HCT116 (cell line): ENCODE results near the gene APOL6. TPM values are rescaled to one million over a fixed set of nuclear protein-coding genes. Genes with fewer than 3 reads are reported as not detected.

Experiments
- ATAC-seq: fragments of 200-7000 bp; cut with Tn5 transposase; 2 replicates; pipeline ENCODE4 v1.9.1; 2020; ENCODE audit warnings: mild to moderate bottlenecking, moderate library complexity
- BruUV-seq: library from RNA; stranded (reverse); fragments of 400-500 nt; replicated peaks from 2 replicates; lab custom pipeline; 2021; lab: Mats Ljungman, UMichigan
- CTCF ChIA-PET: fragments of 300-600 bp; sonication (Branson Sonifier 250); formaldehyde crosslinking; loops from one replicate; lab custom pipeline; 2021; ENCODE audit warnings: antibody characterized with exemption; lab: Charles Lee
- POLR2A ChIA-PET: fragments of 300-600, 350-600 bp; sonication (Branson Sonifier 250); formaldehyde crosslinking; loops from one replicate; lab custom pipeline; 2021; ENCODE audit warnings: antibody characterized with exemption; lab: Charles Lee
- RAD21 ChIA-PET, 2 experiments: fragments of 300-600 bp; sonication (Branson Sonifier 250); formaldehyde crosslinking; loops; one replicate each; lab custom pipeline; 2023; ENCODE audit warnings: low total read pairs in 2 of 2; ENCODE audit not compliant: uncharacterized antibody in 2 of 2, unreplicated experiment in 2 of 2, low non-redundant PET in 1 of 2; lab: Charles Lee
- DNase-seq: peaks from one replicate; pipeline ENCODE4 v3.0.0-alpha.2; 2010; ENCODE audit warnings: low read depth, low spot score
- H2AFZ ChIP-seq: fragments of 200-600 bp; shearing (Covaris generic), sonication (generic); 2 replicates; pipeline ENCODE4 v1.6.1; 2017; ENCODE audit warnings: low read depth, mixed run types, mixed read lengths, antibody characterized with exemption, low read length; ENCODE audit not compliant: poor library complexity, severe bottlenecking
- H3K27ac ChIP-seq: 2 replicates; pipeline ENCODE4 v1.5.1; 2012; ENCODE audit warnings: low read depth, low read length
- H3K27me3 ChIP-seq: fragments of 200-600 bp; sonication (generic); 2 replicates; pipeline ENCODE4 v1.6.1; 2016; ENCODE audit warnings: mixed run types, low read length, mixed read lengths; ENCODE audit not compliant: insufficient read depth
- H3K36me3 ChIP-seq, 2 experiments: fragments of 200-500 bp in 1 of 2; fragments of 200-600 bp in 1 of 2; sonication (Bioruptor generic) in 1 of 2; sonication (generic) in 1 of 2; 2 replicates each; pipeline versions ENCODE4 v1.5.1 to v1.6.1; 2014 to 2016; ENCODE audit warnings: low read length in 2 of 2, inconsistent platforms in 1 of 2, mixed read lengths in 1 of 2, mixed run types in 1 of 2; ENCODE audit not compliant: insufficient read depth in 2 of 2, control insufficient read depth in 1 of 2
- H3K4me1 ChIP-seq, 2 experiments: fragments of 200-600 bp in 1 of 2; sonication (generic) in 1 of 2; 2 replicates each; pipeline versions ENCODE4 v1.5.1 to v1.6.1; 2012 to 2017; ENCODE audit warnings: low read length in 2 of 2, inconsistent platforms in 1 of 2, mild to moderate bottlenecking in 1 of 2, mixed read lengths in 1 of 2, mixed run types in 1 of 2, moderate library complexity in 1 of 2; ENCODE audit not compliant: insufficient read depth in 2 of 2, control insufficient read depth in 1 of 2
- H3K4me2 ChIP-seq: fragments of 200-600 bp; sonication (generic); 2 replicates; pipeline ENCODE4 v1.6.1; 2017; ENCODE audit warnings: mixed run types, low read length, mixed read lengths
- H3K4me3 ChIP-seq, 2 experiments: fragments of 200-600 bp in 1 of 2; sonication (generic) in 1 of 2; replicated peaks in 1 of 2; 2 replicates each; pipeline ENCODE4 v1.5.1; 2011 to 2016; ENCODE audit warnings: low read length in 2 of 2, control low read depth in 1 of 2, low read depth in 1 of 2, mild to moderate bottlenecking in 1 of 2, mixed read lengths in 1 of 2, mixed run types in 1 of 2
- H3K79me2 ChIP-seq: fragments of 200-600 bp; sonication (generic); 2 replicates; pipeline ENCODE4 v1.6.1; 2017; ENCODE audit warnings: mild to moderate bottlenecking, mixed run types, low read length, moderate library complexity, mixed read lengths; ENCODE audit not compliant: insufficient read depth
- H3K9ac ChIP-seq: fragments of 200-600 bp; sonication (generic); 2 replicates; pipeline ENCODE4 v1.6.1; 2016; ENCODE audit warnings: low read length, mixed read lengths
- H3K9me2 ChIP-seq: fragments of 200-600 bp; sonication (generic), shearing (Covaris generic); 2 replicates; pipeline ENCODE4 v1.6.1; 2017; ENCODE audit warnings: mixed run types, mild to moderate bottlenecking, moderate library complexity; ENCODE audit not compliant: insufficient read depth
- H3K9me3 ChIP-seq, 2 experiments: fragments of 200-500 bp in 1 of 2; fragments of 200-600 bp in 1 of 2; sonication (Bioruptor generic) in 1 of 2; sonication (generic) in 1 of 2; 2 replicates each; pipeline ENCODE4 v1.6.1; 2014 to 2017; ENCODE audit warnings: low read length in 2 of 2, mixed read lengths in 2 of 2, inconsistent platforms in 1 of 2, low read depth in 1 of 2, mild to moderate bottlenecking in 1 of 2, mixed run types in 1 of 2, moderate library complexity in 1 of 2; ENCODE audit not compliant: control insufficient read depth in 1 of 2, insufficient read depth in 1 of 2
- H4K20me1 ChIP-seq: fragments of 200-600 bp; sonication (generic), shearing (Covaris generic); 2 replicates; pipeline ENCODE4 v1.6.1; 2017; ENCODE audit warnings: mixed run types, mild to moderate bottlenecking, moderate library complexity; ENCODE audit not compliant: insufficient read depth
- CBX3 ChIP-seq: IDR thresholded peaks from 2 replicates; pipeline ENCODE4 v1.6.1; 2012; ENCODE audit warnings: low read depth
- CEBPB ChIP-seq: IDR thresholded peaks from 2 replicates; pipeline ENCODE4 v1.6.1; 2012; ENCODE audit warnings: low read depth
- CTCF ChIP-seq, 3 experiments: fragments of 200-600 bp in 1 of 3; sonication (generic) in 1 of 3; IDR thresholded peaks in 2 of 3; conservative IDR thresholded peaks in 1 of 3; 2 replicates each; pipeline ENCODE4 v1.5.1; 2012 to 2017; ENCODE audit warnings: low read depth in 2 of 3, low read length in 2 of 3, antibody characterized with exemption in 1 of 3, borderline replicate concordance in 1 of 3, control low read depth in 1 of 3, mild to moderate bottlenecking in 1 of 3, mixed read lengths in 1 of 3, mixed run types in 1 of 3, moderate library complexity in 1 of 3; ENCODE audit not compliant: insufficient read depth in 1 of 3
- ELF1 ChIP-seq: IDR thresholded peaks from 2 replicates; pipeline ENCODE4 v1.6.1; 2012; ENCODE audit warnings: low read depth, borderline replicate concordance
- EZH2 ChIP-seq: fragments of 200-600 bp; sonication (generic); IDR thresholded peaks from 2 replicates; pipeline ENCODE4 v1.6.1; 2017; ENCODE audit warnings: antibody characterized with exemption, mixed run types
- FOSL1 ChIP-seq: IDR thresholded peaks from 2 replicates; pipeline ENCODE4 v1.6.1; 2012; ENCODE audit warnings: low read depth
- JUND ChIP-seq: IDR thresholded peaks from 2 replicates; pipeline ENCODE4 v1.6.1; 2012
- MAX ChIP-seq: IDR thresholded peaks from 2 replicates; pipeline ENCODE4 v1.6.1; 2012
- POLR2A ChIP-seq: IDR thresholded peaks from 2 replicates; pipeline ENCODE4 v1.7.0; 2011; ENCODE audit warnings: borderline replicate concordance; ENCODE audit not compliant: insufficient read depth, insufficient read length; ENCODE audit errors: extremely low read depth
- POLR2AphosphoS5 ChIP-seq: IDR thresholded peaks from 2 replicates; pipeline ENCODE4 v1.6.1; 2011; ENCODE audit warnings: mild to moderate bottlenecking, low read depth, low read length, moderate library complexity
- RAD21 ChIP-seq: IDR thresholded peaks from 2 replicates; pipeline ENCODE4 v1.6.1; 2012; ENCODE audit warnings: low read depth, mild to moderate bottlenecking
- REST ChIP-seq: IDR thresholded peaks from 2 replicates; pipeline ENCODE4 v1.6.1; 2012; ENCODE audit warnings: low read depth
- SIN3A ChIP-seq: IDR thresholded peaks from 2 replicates; pipeline ENCODE4 v1.6.1; 2012; ENCODE audit warnings: low read depth
- SP1 ChIP-seq: IDR thresholded peaks from 2 replicates; pipeline ENCODE4 v1.6.1; 2012; ENCODE audit warnings: low read depth
- TCF7L2 ChIP-seq: IDR thresholded peaks from 2 replicates; pipeline ENCODE4 v1.7.0; 2011; ENCODE audit warnings: borderline replicate concordance, inconsistent platforms; ENCODE audit not compliant: insufficient read depth, insufficient read length; ENCODE audit errors: extremely low read depth
- ZFX ChIP-seq: fragments of 450-650 bp; IDR thresholded peaks from 2 replicates; pipeline ENCODE4 v1.6.1; 2017
- ZNF274 ChIP-seq: fragments of 200-500 bp; sonication (Bioruptor generic); IDR thresholded peaks from 2 replicates; pipeline ENCODE4 v1.6.1; 2014; ENCODE audit warnings: mild to moderate bottlenecking, low read depth, low read length, inconsistent platforms
- intact Hi-C: fragments of 100-400 bp; cut with micrococcal nuclease; formaldehyde crosslinking; loops from 2 replicates; pipeline ENCODE4 v1.10.0; 2022
- total RNA-seq: library from RNA; stranded (reverse); gene quantifications from one replicate; pipeline ENCODE4 v1.2.1, GENCODE V29; 2021; ENCODE audit not compliant: unreplicated experiment

APOL6 gene
- total RNA-seq, 1 experiment from 2014 or later, result 0.84 TPM

DNA sequence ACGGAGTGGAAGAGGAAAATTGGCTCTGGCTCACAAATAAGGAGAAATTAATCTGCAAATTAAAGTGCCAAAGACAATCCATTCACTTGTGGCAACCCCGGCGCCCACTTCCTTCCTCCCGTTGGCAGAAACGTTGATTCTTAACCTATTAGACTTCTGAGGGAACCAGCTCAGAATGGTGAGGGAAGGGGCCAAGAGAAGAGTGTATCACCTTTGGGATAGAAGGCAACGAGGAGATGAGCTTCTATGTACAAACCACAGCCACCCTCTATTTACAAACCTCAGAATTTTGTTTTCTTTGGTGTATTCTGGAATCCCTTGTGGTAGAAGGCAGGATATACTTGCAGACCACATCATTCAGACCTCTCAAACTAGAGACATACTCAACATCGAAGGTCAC is 32.2 kb upstream of the APOL6 start:
- ChIA-PET CTCF (no interaction called here), POLR2A (no interaction called here), RAD21 (no interaction called here)
- Histone ChIP-seq H3K4me3 (no peak overlapping the region), H3K27me3 (no peaks in the 10 kb centered on the region), H4K20me1 (no peaks in the 10 kb centered on the region), H3K9ac (no peak overlapping the region), H3K79me2 (no peaks in the 10 kb centered on the region), H3K27ac (no peak overlapping the region), H3K9me3 (no peaks in the 10 kb centered on the region), H3K36me3 (no peaks in the 10 kb centered on the region), H3K9me2 (no peaks in the 10 kb centered on the region), H3K4me1 (no peaks in the 10 kb centered on the region), H3K4me2 (no peak overlapping the region), H2AFZ (no peak overlapping the region)
- intact Hi-C loops, result no loop called here
- no TSS peak for BruUV-seq
- TF ChIP-seq SIN3A (no peak), FOSL1 (no peak), ZFX (no peak)
- ATAC-seq, result no peak
- DNase-seq, result no peak

GRCh38 chr22:35617137-35617755 is 31.0 kb upstream of the APOL6 start, which contains the start of gene MB:
Gene MB, minus strand, starts transcription at chr22:35617329. Its CDS starts 72 bp downstream, at chr22:35617257.
- H2AFZ ChIP-seq, result no peak within 1 kb of the TSS
- H3K9ac ChIP-seq, result no peak within 1 kb of the TSS
- ATAC-seq, result no peak
- no peaks in the 10 kb centered on the region for H3K36me3 ChIP-seq
- H4K20me1 ChIP-seq, result no peaks in the 10 kb centered on the region
- H3K9me3 ChIP-seq, result no peaks in the 10 kb centered on the region
- intact Hi-C loops, result no loop called here
- H3K9me2 ChIP-seq, result no peaks in the 10 kb centered on the region
- no peaks in the 10 kb centered on the region for H3K79me2 ChIP-seq
- H3K27ac ChIP-seq, result no peak within 1 kb of the TSS
- no TSS peak for BruUV-seq
- DNase-seq, result no peak
- H3K27me3 ChIP-seq, result no peaks in the 10 kb centered on the region
- peaks cover 0 to 1% of the 10 kb centered on the region in 2 experiments; a peak in 2 of 4 replicates for H3K4me1 ChIP-seq
- ChIA-PET RAD21 (no interaction called here), CTCF (no interaction called here), POLR2A (no interaction called here)
- H3K4me3 ChIP-seq, result no peak within 1 kb of the TSS
- H3K4me2 ChIP-seq, result no peak within 1 kb of the TSS
- no peak for TF ChIP-seq CEBPB
- TF ChIP-seq EZH2, result no peak
- no peak for TF ChIP-seq REST
- TF ChIP-seq CTCF (IDR thresholded peaks at IDR 0.05 in 2 of 3, conservative IDR thresholded peaks at IDR 0.05 in 1 of 3; ENCODE audit: borderline replicate concordance in 1 of 3, insufficient read depth in 1 of 3, low read depth in 2 of 3, low read length in 2 of 3), result no peak
- TF ChIP-seq SP1, result no peak
- no peak for TF ChIP-seq POLR2AphosphoS5
- no peak for TF ChIP-seq POLR2A
- no peak for TF ChIP-seq ZNF274
- TF ChIP-seq MAX, result no peak
- no peak for TF ChIP-seq ZFX
- no peak for TF ChIP-seq SIN3A
- TF ChIP-seq ELF1, result no peak
- TF ChIP-seq CBX3, result no peak
- TF ChIP-seq TCF7L2, result no peak
- no peak for TF ChIP-seq JUND
- TF ChIP-seq RAD21, result no peak
- TF ChIP-seq FOSL1, result no peak
